DOHH2 (cell line): ENCODE measurements around the gene NIM1K.

ENCODE experiments used
- H3F3A ChIP-seq: fragments of 200-600 bp; sonication (generic), shearing (Covaris generic); 2 replicates; pipeline ENCODE4 v1.6.0; 2016; ENCODE audit warnings: antibody characterized with exemption, mild to moderate bottlenecking; ENCODE audit not compliant: control insufficient read depth, insufficient read depth
- H3K27ac ChIP-seq: fragments of 200-600 bp; sonication (generic); 2 replicates; pipeline ENCODE4 v1.5.1; 2014; ENCODE audit warnings: low read depth, mild to moderate bottlenecking, low read length, moderate library complexity
- H3K27me3 ChIP-seq: fragments of 200-600 bp; sonication (generic); 2 replicates; pipeline ENCODE4 v1.6.1; 2014; ENCODE audit warnings: mild to moderate bottlenecking, low read length, mixed read lengths; ENCODE audit not compliant: control insufficient read depth
- H3K36me3 ChIP-seq: fragments of 200-600 bp; sonication (generic); 2 replicates; pipeline ENCODE4 v1.6.1; 2014; ENCODE audit warnings: mild to moderate bottlenecking, low read length, moderate library complexity, mixed read lengths; ENCODE audit not compliant: control insufficient read depth
- H3K4me1 ChIP-seq: fragments of 200-600 bp; sonication (generic); 2 replicates; pipeline ENCODE4 v1.6.1; 2014; ENCODE audit warnings: mild to moderate bottlenecking, low read length, mixed read lengths; ENCODE audit not compliant: control insufficient read depth
- H3K4me2 ChIP-seq: fragments of 200-600 bp; sonication (generic); 2 replicates; pipeline ENCODE4 v1.6.0; 2014; ENCODE audit warnings: mild to moderate bottlenecking, low read length, moderate library complexity
- H3K4me3 ChIP-seq: fragments of 200-600 bp; sonication (generic); 2 replicates; pipeline ENCODE4 v1.5.1; 2014; ENCODE audit warnings: mild to moderate bottlenecking, low read length, mixed read lengths
- H3K79me2 ChIP-seq: fragments of 200-600 bp; sonication (generic); 2 replicates; pipeline ENCODE4 v1.6.1; 2014; ENCODE audit warnings: mild to moderate bottlenecking, low read length, mixed read lengths; ENCODE audit not compliant: control insufficient read depth
- H3K9me2 ChIP-seq: fragments of 200-600 bp; sonication (generic); replicated peaks from 2 replicates; pipeline ENCODE4 v1.6.1; 2014; ENCODE audit warnings: mild to moderate bottlenecking, low read length, mixed read lengths; ENCODE audit not compliant: control insufficient read depth
- H3K9me3 ChIP-seq: fragments of 200-600 bp; sonication (generic); 2 replicates; pipeline ENCODE4 v1.6.1; 2014; ENCODE audit warnings: antibody characterized with exemption, low read length, mixed read lengths; ENCODE audit not compliant: control insufficient read depth, insufficient read depth
- H4K20me1 ChIP-seq: fragments of 200-600 bp; sonication (generic); 2 replicates; pipeline ENCODE4 v1.6.0; 2014; ENCODE audit warnings: low read depth, mild to moderate bottlenecking, antibody characterized with exemption, low read length, moderate library complexity; ENCODE audit not compliant: control insufficient read depth, insufficient read depth
- EZH2phosphoT487 ChIP-seq: fragments of 200-600 bp; sonication (generic); IDR thresholded peaks from 2 replicates; pipeline ENCODE4 v1.6.1; 2017; ENCODE audit warnings: borderline replicate concordance, mild to moderate bottlenecking, antibody characterized with exemption, low read length, moderate library complexity, mixed read lengths
- TF ChIP-seq, protein P1 (sequence below): fragments of 200-600 bp; sonication (generic); IDR thresholded peaks from one replicate; pipeline ENCODE4 v1.5.1; 2014; ENCODE audit warnings: antibody characterized with exemption, mild to moderate bottlenecking, low read depth, low read length; ENCODE audit not compliant: poor library complexity, severe bottlenecking

NIM1K gene

DNA sequence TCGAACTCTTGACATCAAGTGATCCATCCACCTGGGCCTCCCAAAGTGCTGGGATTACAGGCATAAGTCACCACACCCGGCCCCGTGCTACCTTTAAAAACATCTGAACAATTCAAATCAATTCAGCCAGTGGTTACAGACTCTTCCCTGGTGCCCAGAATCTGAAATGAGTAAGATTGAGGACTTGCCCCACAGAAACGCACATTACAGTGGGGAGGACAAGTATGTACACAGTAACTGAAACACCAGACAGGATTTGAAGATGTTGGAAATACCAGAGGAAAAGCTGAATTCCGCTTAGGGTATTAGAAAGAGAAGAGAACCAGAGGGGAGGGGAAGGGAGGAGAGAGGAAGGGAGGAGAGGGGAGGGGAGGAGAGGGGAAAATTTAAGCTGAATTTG is 17.8 kb downstream of the NIM1K start:
- H3K4me2 ChIP-seq, result no peak overlapping the region
- TF ChIP-seq, protein P1, sequence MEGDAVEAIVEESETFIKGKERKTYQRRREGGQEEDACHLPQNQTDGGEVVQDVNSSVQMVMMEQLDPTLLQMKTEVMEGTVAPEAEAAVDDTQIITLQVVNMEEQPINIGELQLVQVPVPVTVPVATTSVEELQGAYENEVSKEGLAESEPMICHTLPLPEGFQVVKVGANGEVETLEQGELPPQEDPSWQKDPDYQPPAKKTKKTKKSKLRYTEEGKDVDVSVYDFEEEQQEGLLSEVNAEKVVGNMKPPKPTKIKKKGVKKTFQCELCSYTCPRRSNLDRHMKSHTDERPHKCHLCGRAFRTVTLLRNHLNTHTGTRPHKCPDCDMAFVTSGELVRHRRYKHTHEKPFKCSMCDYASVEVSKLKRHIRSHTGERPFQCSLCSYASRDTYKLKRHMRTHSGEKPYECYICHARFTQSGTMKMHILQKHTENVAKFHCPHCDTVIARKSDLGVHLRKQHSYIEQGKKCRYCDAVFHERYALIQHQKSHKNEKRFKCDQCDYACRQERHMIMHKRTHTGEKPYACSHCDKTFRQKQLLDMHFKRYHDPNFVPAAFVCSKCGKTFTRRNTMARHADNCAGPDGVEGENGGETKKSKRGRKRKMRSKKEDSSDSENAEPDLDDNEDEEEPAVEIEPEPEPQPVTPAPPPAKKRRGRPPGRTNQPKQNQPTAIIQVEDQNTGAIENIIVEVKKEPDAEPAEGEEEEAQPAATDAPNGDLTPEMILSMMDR, result no peak
- TF ChIP-seq EZH2phosphoT487, result no peak
- H3K27me3 ChIP-seq, result peaks cover 3% of the 10 kb centered on the region
- H3F3A ChIP-seq, result no peaks in the 10 kb centered on the region
- no peaks in the 10 kb centered on the region for H3K36me3 ChIP-seq
- H3K27ac ChIP-seq, result no peak overlapping the region
- no peak overlapping the region for H3K4me3 ChIP-seq
- H3K9me3 ChIP-seq, result no peaks in the 10 kb centered on the region
- H3K4me1 ChIP-seq, result no peaks in the 10 kb centered on the region
- no peaks in the 10 kb centered on the region for H4K20me1 ChIP-seq
- H3K79me2 ChIP-seq, result no peaks in the 10 kb centered on the region
- no peaks in the 10 kb centered on the region for H3K9me2 ChIP-seq

DNA sequence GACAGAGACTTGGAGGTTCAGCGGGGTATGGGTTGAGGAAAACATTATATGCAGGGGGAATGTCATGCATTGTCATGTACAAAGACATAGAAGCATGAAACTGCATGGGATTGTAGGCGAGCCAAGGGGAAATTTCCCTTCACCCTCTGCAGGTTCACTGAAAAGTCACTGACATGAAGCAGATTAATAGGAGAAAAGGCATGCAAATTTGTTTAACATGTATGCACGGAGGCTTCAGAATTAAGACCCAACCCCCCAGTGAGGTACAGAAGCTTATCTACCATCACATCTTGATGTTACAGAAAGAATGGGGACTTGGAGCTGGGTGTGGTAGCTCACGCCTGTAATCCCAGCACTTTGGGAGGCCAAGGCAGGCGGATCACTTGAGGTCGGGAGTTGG is 18.5 kb downstream of the NIM1K start:
- H3K9me3 ChIP-seq, result no peaks in the 10 kb centered on the region
- H4K20me1 ChIP-seq, result no peaks in the 10 kb centered on the region
- no peaks in the 10 kb centered on the region for H3K4me1 ChIP-seq
- H3K79me2 ChIP-seq, result no peaks in the 10 kb centered on the region
- no peak overlapping the region for H3K4me2 ChIP-seq
- no peaks in the 10 kb centered on the region for H3F3A ChIP-seq
- H3K4me3 ChIP-seq, result no peak overlapping the region
- TF ChIP-seq EZH2phosphoT487, result no peak
- TF ChIP-seq, protein P1, result no peak
- no peaks in the 10 kb centered on the region for H3K36me3 ChIP-seq
- no peaks in the 10 kb centered on the region for H3K9me2 ChIP-seq
- no peak overlapping the region for H3K27ac ChIP-seq
- H3K27me3 ChIP-seq, result peaks cover 3% of the 10 kb centered on the region

GRCh38 chr5:43213951-43214350 is 21.9 kb downstream of the NIM1K start:
- no peaks in the 10 kb centered on the region for H3K9me2 ChIP-seq
- no peak overlapping the region for H3K27ac ChIP-seq
- H4K20me1 ChIP-seq, result no peaks in the 10 kb centered on the region
- H3K4me2 ChIP-seq, result no peak overlapping the region
- no peaks in the 10 kb centered on the region for H3K79me2 ChIP-seq
- H3K4me1 ChIP-seq, result no peaks in the 10 kb centered on the region
- no peaks in the 10 kb centered on the region for H3K36me3 ChIP-seq
- no peaks in the 10 kb centered on the region for H3K9me3 ChIP-seq
- H3K27me3 ChIP-seq, result peaks cover 8% of the 10 kb centered on the region
- no peak overlapping the region for H3K4me3 ChIP-seq
- TF ChIP-seq EZH2phosphoT487, result no peak
- TF ChIP-seq, protein P1, result no peak
- no peaks in the 10 kb centered on the region for H3F3A ChIP-seq

- Histone ChIP-seq H3K27ac (no peak overlapping the region), H3K9me3 (no peaks in the 10 kb centered on the region), H3F3A (no peaks in the 10 kb centered on the region), H3K4me2 (no peak overlapping the region), H3K79me2 (no peaks in the 10 kb centered on the region), H3K4me1 (no peaks in the 10 kb centered on the region), H3K4me3 (no peak overlapping the region), H3K27me3 (peaks cover 8% of the 10 kb centered on the region; the same call in 1 of the 2 replicates), H3K36me3 (no peaks in the 10 kb centered on the region), H3K9me2 (no peaks in the 10 kb centered on the region), H4K20me1 (no peaks in the 10 kb centered on the region)
- no peak for TF ChIP-seq EZH2phosphoT487
- TF ChIP-seq, protein P1, result no peak
Measured at GRCh38 chr5:43215073-43215631, 23.1 kb downstream of the NIM1K start.
